Activated effector memory CD4-positive, alpha-beta T cell treated with anti-CD3 and anti-CD28 coated beads, Interleukin-2, amount 50 U/mL, for 16 hours (primary cell): ENCODE data around the gene DYNLT5.
"Not testable (repeated sequence)": the region's sequence is repeated elsewhere in the genome, so short reads cannot be mapped to it uniquely, and the experiment has no call there.

Source experiments
- DNase-seq: peaks from one replicate; pipeline ENCODE4 v3.0.0-alpha.2; 2020

The DYNLT5 gene

GRCh38 chr1:66791621-66792610 lies 39.7 kb downstream of the DYNLT5 start:
- DNase-seq = no peak

- not testable (repeated sequence) for DNase-seq
These were observed 43.6 kb downstream of the DYNLT5 start for GRCh38 chr1:66795839-66796238.

GRCh38 chr1:66809245-66809644 lies 57.0 kb downstream of the DYNLT5 start:
- DNase-seq = no peak

DNA sequence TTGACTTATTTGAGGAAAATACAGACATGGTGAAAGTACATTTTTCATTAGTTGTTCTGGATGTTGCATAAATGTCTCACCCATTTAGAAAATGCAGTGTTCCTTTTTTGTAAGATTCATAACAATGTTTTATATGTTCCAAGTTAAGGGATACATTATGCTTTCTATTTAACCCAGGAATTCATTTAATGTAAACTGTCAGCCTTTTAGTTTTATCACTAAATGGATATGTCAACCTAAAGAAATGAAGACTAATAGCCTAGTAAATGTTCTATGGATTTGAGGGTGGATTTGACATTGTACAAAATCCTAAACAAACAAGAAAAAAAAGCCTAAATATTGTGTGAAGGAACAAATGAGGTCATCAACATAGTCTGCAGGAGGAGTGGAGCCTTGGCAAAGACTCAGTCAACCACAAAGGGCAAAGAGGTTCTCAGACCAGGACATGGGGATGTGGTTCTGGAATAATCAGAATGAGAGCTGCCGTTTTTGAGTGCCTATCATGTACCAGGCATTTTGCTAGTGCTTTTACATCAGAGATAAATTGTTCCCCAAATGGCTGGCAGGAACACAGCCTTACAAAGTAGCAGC lies 57.6 kb downstream of the DYNLT5 start:
- no peak for DNase-seq

DNA sequence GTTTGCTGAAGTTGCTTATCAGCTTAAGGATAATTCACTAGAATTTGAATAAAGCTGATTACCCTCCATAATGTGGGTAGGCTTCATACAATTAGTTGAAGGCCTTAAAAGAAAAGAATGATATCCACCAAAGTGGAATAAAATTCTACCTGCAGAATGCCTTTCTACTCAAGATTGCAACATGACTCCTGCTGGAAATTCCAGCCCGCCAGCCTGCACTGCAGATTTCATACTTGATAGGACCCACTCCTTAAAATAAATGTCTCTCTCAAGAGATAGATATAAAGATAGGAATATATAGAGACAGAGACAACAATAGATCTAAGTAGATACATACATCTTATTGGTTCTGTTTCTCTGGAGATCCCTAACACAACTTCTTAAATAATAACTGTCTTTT lies 72.5 kb downstream of the DYNLT5 start:
- DNase-seq = no peak
